Osteocyte (in vitro differentiated cells): ENCODE measurements around the gene PADI2. TPM values are rescaled to one million over a fixed set of nuclear protein-coding genes. Genes with fewer than 3 reads are reported as not detected.

Experiments
- DNase-seq: peaks from one replicate; pipeline ENCODE4 v3.0.0; 2021; ENCODE audit warnings: mixed read lengths; ENCODE audit not compliant: unreplicated experiment; ENCODE audit errors: extremely low spot score
- H3K27ac Mint-ChIP-seq: one replicate; pipeline ENCODE4 v1.8.0; 2021; ENCODE audit warnings: mild to moderate bottlenecking, mixed read lengths; ENCODE audit not compliant: unreplicated experiment
- H3K27me3 Mint-ChIP-seq: one replicate; pipeline ENCODE4 v1.8.0; 2021; ENCODE audit warnings: mixed read lengths; ENCODE audit not compliant: unreplicated experiment
- H3K36me3 Mint-ChIP-seq: one replicate; pipeline ENCODE4 v1.8.0; 2021; ENCODE audit warnings: mixed read lengths; ENCODE audit not compliant: unreplicated experiment
- H3K4me1 Mint-ChIP-seq: one replicate; pipeline ENCODE4 v1.8.0; 2021; ENCODE audit warnings: mixed read lengths; ENCODE audit not compliant: unreplicated experiment
- H3K4me3 Mint-ChIP-seq: one replicate; pipeline ENCODE4 v1.8.0; 2021; ENCODE audit warnings: mild to moderate bottlenecking, moderate library complexity, mixed read lengths; ENCODE audit not compliant: unreplicated experiment
- H3K9me3 Mint-ChIP-seq: one replicate; pipeline ENCODE4 v1.8.0; 2021; ENCODE audit warnings: mixed read lengths; ENCODE audit not compliant: unreplicated experiment
- CTCF ChIP-seq: fragments of 200-600 bp; sonication (generic); IDR thresholded peaks from 2 replicates; pipeline ENCODE4 v1.5.0; 2021; ENCODE audit warnings: antibody characterized with exemption, mild to moderate bottlenecking, moderate library complexity
- total RNA-seq: library from RNA; stranded (reverse); gene quantifications from 2 replicates; pipeline ENCODE4 v1.2.1, GENCODE V29; 2021

Gene PADI2
- total RNA-seq, 1 donor from 2014 or later: 111 TPM

GRCh38 chr1:17071794-17072193 is 47.5 kb downstream of the PADI2 start:
- no peak overlapping the region for H3K4me3 Mint-ChIP-seq
- no peaks in the 10 kb centered on the region for H3K36me3 Mint-ChIP-seq

GRCh38 chr1:17070163-17070525 is 49.1 kb downstream of the PADI2 start:
- H3K9me3 Mint-ChIP-seq: no peaks in the 10 kb centered on the region
- peaks cover 5% of the 10 kb centered on the region for H3K27me3 Mint-ChIP-seq
- no peak for TF ChIP-seq CTCF
- no peak for DNase-seq
- no peaks in the 10 kb centered on the region for H3K36me3 Mint-ChIP-seq
- H3K27ac Mint-ChIP-seq: no peak overlapping the region
- no peaks in the 10 kb centered on the region for H3K4me1 Mint-ChIP-seq
- H3K4me3 Mint-ChIP-seq: no peak overlapping the region

More at GRCh38 chr1:17071794-17072193, 47.5 kb downstream of the PADI2 start:
- no peak for DNase-seq
- H3K27ac Mint-ChIP-seq: no peak overlapping the region
- TF ChIP-seq CTCF: no peak
- H3K9me3 Mint-ChIP-seq: no peaks in the 10 kb centered on the region
- peaks cover 5% of the 10 kb centered on the region for H3K27me3 Mint-ChIP-seq
- H3K4me1 Mint-ChIP-seq: no peaks in the 10 kb centered on the region

DNA sequence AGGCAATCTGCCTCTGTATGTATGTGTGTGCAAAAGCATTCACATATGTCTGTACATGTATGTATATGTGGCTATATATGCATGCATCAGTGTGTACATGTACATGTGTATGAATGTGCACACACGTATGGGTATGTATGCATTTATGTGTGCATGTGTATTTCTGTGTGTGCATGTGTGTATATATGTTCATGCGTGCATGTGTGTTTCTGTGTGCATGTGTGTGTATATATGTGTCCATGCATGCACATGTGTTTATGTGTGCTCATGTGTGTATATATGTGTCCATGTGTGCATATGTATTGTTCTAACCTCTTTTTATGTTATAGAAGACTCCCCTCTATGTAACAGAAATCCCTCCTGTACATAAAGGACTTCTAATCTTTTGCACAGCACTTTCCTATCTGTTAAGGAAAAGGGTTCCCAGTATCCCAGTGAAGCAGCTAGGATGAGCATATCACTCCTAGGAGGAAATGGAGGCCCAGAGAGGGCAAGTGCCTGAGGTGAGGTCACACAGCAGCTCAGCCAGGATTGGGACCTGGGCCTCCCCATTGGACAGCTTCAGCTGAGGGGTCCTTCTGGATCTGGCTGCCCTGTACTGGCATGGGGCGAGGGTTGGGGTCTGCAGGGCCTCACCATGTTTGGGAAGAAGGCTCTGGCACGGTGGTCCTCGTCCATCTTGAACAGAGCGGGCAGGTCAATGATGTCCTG is 49.6 kb downstream of the PADI2 start:
- H3K9me3 Mint-ChIP-seq: no peaks in the 10 kb centered on the region
- no peaks in the 10 kb centered on the region for H3K36me3 Mint-ChIP-seq
- H3K4me1 Mint-ChIP-seq: no peaks in the 10 kb centered on the region
- H3K27me3 Mint-ChIP-seq: peaks cover 5% of the 10 kb centered on the region
- DNase-seq: no peak
- H3K27ac Mint-ChIP-seq: no peak overlapping the region
- no peak overlapping the region for H3K4me3 Mint-ChIP-seq
- TF ChIP-seq CTCF: no peak

GRCh38 chr1:17068789-17069188 is 50.5 kb downstream of the PADI2 start:
- Mint-ChIP-seq H3K4me1 (no peaks in the 10 kb centered on the region), H3K36me3 (no peaks in the 10 kb centered on the region), H3K4me3 (no peak overlapping the region), H3K9me3 (no peaks in the 10 kb centered on the region), H3K27me3 (peaks cover 5% of the 10 kb centered on the region), H3K27ac (no peak overlapping the region)
- no peak for DNase-seq
- TF ChIP-seq CTCF: no peak

GRCh38 chr1:17067465-17068240 is 51.6 kb downstream of the PADI2 start:
- H3K27me3 Mint-ChIP-seq: peaks cover 5% of the 10 kb centered on the region
- no peak overlapping the region for H3K4me3 Mint-ChIP-seq
- no peaks in the 10 kb centered on the region for H3K9me3 Mint-ChIP-seq
- H3K27ac Mint-ChIP-seq: no peak overlapping the region
- no peak for TF ChIP-seq CTCF
- no peaks in the 10 kb centered on the region for H3K36me3 Mint-ChIP-seq
- peaks cover 4% of the 10 kb centered on the region for H3K4me1 Mint-ChIP-seq
- no peak for DNase-seq
